Myometrial cell (primary cell): Measurements from ENCODE around the gene COX7B. TPM values are rescaled to one million over a fixed set of nuclear protein-coding genes. Genes with fewer than 3 reads are reported as not detected.

Experiments used
- total RNA-seq: library from RNA; depleted of rRNA; stranded (reverse); fragments of >200 nt; gene quantifications from 2 replicates; pipeline ENCODE4 v1.2.3, GENCODE V29; 2015

COX7B gene
- total RNA-seq: 299 and 387 TPM in 2 replicates

GRCh38 chrX:77899081-77899828, at the start of gene COX7B:
TSS of gene COX7B (plus strand) at chrX:77899468. CDS start at chrX:77899554, 86 bp downstream.

GRCh38 chrX:77894921-77895886, 4.1 kb upstream of the COX7B start, which contains the start of gene MAGT1:
TSS of gene MAGT1 (minus strand) at chrX:77895435. CDS start at chrX:77895410, 25 bp downstream.

GRCh38 chrX:77910108-77910840, 11.0 kb downstream of the COX7B start, which contains the start of gene ATP7A:
TSS of gene ATP7A (plus strand) at chrX:77910693. CDS start at chrX:77971642, 60,949 bp downstream.

Other genes with a start within 250 kb of the COX7B start
- 20.6 and 72.1 TPM in 2 replicates for gene ATRX, start 113.3 kb upstream of the COX7B start, total RNA-seq
- 53.9 and 70.5 TPM in 2 replicates for gene MAGT1, start 4.0 kb upstream of the COX7B start, total RNA-seq
- 2.9 and 3.9 TPM in 2 replicates for gene ATP7A, start 11.2 kb downstream of the COX7B start, total RNA-seq
- gene PGAM4, start 70.2 kb downstream of the COX7B start, total RNA-seq: not detected in 2 replicates
- 338 and 353 TPM in 2 replicates for gene PGK1, start 204.8 kb downstream of the COX7B start, total RNA-seq
- 42.4 and 48.9 TPM in 2 replicates for gene TAF9B, start 240.2 kb downstream of the COX7B start, total RNA-seq